Suprapubic skin (tissue), 4 donors: ENCODE measurements around the gene GNPDA2.

ENCODE experiments used
- CTCF ChIP-seq, 2 donors: fragments of 200-600 bp in 1 of 2; fragments of 450-650 bp in 1 of 2; sonication (generic) in 1 of 2; IDR thresholded peaks; one replicate each; pipeline ENCODE4 v1.5.1; 2016 to 2019; ENCODE audit warnings: antibody characterized with exemption in 2 of 2, mild to moderate bottlenecking in 1 of 2, moderate library complexity in 1 of 2
- EP300 ChIP-seq: sonication (generic); formaldehyde crosslinking; IDR thresholded peaks from one replicate; pipeline ENCODE4 v1.6.1; 2017; ENCODE audit warnings: antibody characterized with exemption
- POLR2AphosphoS5 ChIP-seq, 3 donors: sonication (generic); formaldehyde crosslinking; IDR thresholded peaks; one replicate each; pipeline ENCODE4 v1.6.1; 2017; ENCODE audit warnings: antibody characterized with exemption in 3 of 3

GRCh38 chr4:44727471-44727870 lies 1.1 kb upstream of the GNPDA2 start:
- TF ChIP-seq POLR2AphosphoS5 (IDR thresholded peaks at IDR 0.05) = no peak
- no peak for TF ChIP-seq CTCF (IDR thresholded peaks at IDR 0.05)
- TF ChIP-seq EP300 = no peak
